Ecto neural progenitor cell (in vitro differentiated cells): Measurements from ENCODE around the gene FXYD6.

ENCODE experiments used
- DNase-seq: peaks from one replicate; pipeline ENCODE4 v3.0.0-alpha.2; 2018; ENCODE audit warnings: low spot score

FXYD6 gene

DNA sequence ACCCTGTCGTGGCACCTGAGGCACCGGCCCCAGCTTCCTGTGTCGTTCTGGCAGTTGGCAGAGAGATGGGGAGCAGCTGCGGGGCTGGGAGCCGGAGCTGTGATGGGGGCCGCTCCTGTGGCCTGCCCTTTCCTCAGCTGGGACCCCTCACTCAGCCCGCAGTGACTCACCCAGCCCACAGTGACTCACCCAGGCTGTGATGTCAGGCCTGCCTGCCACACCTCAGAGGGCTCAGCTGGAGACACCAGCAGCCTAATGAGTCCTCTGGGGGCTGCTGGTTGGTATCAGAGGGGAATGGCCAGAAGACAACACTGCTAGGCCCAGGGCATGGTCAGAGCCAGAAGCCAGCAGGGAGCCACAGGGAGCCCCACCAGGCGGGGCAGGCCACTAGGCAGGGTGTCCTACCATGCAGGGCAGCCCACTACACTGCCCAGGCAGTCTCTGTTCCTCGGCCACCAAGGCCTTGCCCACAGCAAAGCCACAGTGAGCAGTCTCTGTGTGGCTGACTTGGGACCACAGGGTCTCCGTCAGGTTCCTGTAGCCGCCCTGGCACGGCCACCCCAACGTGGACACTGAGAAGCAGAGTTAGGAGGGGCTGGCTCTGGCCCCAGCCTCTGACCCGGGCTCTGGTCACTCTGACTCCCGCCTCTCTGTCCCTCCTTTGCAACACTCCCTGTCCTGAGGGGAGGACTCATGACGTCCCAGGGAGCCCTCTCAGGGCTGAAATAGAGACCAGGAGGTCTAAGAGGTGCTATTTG lies 47.7 kb downstream of the FXYD6 start:
- peak; percentile 43 for DNase-seq

GRCh38 chr11:117827521-117828511 lies 48.6 kb downstream of the FXYD6 start:
- DNase-seq, result peak; percentile 39

- DNase-seq, result no peak
Measured at GRCh38 chr11:117826832-117827231, 49.6 kb downstream of the FXYD6 start.

GRCh38 chr11:117826190-117826570 lies 50.3 kb downstream of the FXYD6 start:
- DNase-seq, result no peak

- DNase-seq, result no peak
Measured at GRCh38 chr11:117825538-117826189, 50.8 kb downstream of the FXYD6 start.

DNA sequence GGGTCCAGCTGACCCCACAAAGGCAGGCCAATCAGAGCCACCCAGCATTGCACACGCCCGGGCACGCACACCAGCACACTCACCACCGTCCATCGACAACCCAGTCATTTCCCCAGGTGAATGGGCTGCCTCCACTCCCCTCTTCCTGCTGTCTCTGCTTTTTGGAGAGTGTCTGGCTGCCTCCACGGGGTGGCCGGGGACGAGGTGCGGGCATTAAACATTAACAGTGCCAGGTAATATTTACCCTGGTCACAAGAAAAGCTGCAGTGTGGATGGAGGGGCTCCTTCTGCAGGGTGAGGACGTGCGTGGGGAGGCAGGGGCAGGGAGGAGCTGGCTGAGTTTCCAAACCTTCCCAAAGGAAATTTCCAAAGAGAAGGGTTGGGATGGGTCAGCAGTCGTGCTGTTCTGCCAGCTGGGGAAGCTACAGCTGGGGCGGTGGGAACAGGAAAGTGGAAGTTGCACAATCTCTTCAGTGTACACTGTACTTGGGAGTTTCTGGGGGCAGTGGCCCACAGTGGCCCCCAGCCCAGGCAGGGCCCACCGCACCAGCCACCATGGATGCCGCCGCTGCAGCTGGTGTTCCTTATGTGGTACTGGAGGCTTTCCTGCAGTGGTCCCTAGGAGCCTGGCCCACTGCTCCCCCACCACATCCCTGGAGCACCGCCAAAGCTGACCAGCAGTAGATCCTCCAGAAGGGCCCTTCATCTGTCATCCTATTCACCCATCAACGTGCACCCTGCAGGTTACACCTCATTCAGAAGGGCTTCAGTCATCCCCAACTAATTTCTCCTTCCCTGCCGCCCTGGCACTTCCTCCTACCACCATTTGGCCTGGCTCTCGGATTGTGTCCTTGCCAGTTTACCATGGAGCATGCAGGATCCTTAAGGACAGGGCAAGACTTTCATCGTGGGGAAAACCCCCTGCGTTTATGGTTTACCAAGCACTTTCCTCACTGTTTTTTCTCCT lies 51.6 kb downstream of the FXYD6 start, which contains the start of gene FXYD2:
FXYD2 (minus strand) TSS at position 174 of the 967 bp plus-strand sequence; CDS start at position 108, 66 bp downstream.
- no peak for DNase-seq

- DNase-seq, result no peak
Measured at GRCh38 chr11:117823946-117824420, 52.5 kb downstream of the FXYD6 start.

DNA sequence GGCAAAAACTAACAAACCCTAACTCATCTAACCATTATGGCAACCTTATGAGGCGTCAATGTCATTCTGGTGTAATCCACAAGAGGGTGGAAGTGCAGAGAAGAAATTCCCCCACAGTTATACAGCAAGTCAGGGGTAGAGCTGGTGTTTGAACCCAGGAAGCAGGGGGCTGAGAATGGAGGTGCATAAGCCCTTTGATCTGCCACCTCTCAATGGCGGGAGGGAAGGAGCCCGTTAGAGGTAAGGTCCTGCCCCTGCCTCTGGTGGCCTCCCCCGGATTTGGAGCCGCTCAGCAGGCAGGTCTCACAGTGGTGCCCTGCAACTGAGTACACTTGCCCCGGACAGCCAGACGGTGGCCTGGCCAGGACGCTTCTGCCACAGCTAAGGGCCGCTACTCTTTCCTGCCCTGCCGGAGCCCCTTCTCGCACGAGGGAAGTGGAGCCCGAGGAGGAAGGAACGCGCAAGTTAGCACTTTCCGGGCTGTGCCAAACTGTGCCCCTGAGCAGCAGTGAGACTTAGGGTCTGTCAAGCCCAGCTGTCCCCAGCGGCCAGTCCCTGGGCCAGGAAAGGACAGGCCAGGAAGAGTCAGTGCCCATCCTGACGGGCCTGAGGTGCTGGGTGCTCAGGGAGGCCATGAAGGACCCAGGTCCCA lies 53.0 kb downstream of the FXYD6 start:
- DNase-seq, result no peak

GRCh38 chr11:117822074-117823033 lies 54.1 kb downstream of the FXYD6 start:
- DNase-seq, result no peak

- no peak for DNase-seq
Measured at GRCh38 chr11:117821431-117821830, 55.0 kb downstream of the FXYD6 start.

DNA sequence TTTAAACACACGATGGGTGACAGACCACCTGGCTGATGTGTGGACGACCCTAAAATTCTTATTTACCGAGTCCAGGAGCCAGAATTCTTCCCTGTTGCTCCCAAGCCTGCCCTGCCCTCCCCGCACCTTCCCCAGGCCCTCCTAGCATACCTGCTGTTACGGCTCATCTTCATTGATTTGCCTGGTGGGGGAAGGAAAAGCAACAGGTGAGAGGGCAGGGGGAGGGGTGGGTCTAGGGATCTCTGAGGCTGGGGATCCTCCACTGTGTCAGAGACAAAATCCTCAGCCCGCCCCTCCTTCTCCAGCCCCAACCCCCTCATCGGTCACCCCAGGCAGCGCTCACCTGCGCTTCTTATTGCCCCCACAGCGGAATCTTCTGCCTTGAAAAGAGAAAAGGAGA lies 55.9 kb downstream of the FXYD6 start:
- no peak for DNase-seq

DNA sequence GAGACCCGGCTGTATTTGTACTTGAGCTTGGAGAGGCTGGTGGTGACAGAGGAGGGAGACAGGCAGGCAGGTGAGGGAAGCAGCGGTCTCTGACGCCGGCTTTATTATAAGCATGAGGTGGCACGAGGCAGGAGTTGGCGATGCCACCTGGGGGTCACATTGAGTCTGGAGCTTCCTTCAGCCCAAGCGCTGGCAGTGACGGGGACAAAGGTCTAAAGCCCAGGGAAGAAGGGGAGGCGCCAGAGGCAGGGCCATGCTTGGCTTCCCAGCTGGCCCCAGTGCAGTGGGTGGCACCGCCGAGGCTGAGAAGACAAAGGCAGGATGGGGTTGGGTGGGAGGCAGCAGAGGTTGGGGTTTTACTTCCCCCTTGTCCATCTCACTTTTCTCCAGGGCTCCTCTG lies 56.4 kb downstream of the FXYD6 start:
- no peak for DNase-seq

DNA sequence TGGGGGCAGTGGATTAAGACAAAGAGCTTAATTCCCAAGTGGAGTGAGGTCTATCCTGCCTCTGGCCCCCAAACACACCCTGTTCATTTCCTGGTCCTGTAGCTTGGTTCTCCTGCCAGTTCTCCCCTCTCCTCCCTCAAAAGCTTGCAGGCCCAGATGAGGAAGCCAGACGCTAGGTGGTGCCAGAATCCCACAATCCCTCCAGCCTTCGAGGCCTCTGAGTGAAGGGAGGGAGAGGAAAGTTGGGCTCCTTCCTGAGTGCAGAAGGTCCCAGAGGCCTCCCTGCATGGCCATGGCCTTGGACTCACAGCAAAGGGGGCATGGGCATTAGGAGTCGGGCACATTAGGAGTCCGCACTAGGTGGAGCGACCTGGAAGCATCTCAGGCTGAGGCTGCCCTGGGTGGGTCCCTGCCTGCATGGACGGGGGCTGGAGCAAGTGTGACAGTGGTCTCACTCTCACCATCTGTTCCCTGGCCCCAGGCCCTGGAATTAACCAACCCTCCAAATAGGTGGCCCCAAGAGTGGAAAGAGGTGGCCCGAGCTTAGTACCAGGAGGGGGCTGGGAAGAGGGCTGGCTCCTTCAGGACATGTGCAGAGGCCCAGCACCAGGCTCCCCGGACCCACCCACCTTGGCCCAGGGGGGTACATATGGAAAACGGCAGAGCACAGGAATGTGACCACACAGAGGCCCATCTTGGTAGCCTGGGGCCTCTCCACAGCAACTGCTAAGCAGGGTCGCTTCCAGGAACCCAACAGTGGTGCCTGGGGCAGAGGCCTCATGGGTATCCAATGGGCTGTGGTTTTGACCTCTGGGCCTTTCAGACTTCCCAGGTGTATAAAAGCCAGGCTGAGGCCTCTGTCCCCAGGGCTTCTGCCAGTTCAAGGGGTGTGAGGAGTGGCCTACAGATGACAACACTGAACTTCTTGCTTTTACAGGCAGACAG lies 57.1 kb downstream of the FXYD6 start:
- DNase-seq, result peak; percentile 85

DNA sequence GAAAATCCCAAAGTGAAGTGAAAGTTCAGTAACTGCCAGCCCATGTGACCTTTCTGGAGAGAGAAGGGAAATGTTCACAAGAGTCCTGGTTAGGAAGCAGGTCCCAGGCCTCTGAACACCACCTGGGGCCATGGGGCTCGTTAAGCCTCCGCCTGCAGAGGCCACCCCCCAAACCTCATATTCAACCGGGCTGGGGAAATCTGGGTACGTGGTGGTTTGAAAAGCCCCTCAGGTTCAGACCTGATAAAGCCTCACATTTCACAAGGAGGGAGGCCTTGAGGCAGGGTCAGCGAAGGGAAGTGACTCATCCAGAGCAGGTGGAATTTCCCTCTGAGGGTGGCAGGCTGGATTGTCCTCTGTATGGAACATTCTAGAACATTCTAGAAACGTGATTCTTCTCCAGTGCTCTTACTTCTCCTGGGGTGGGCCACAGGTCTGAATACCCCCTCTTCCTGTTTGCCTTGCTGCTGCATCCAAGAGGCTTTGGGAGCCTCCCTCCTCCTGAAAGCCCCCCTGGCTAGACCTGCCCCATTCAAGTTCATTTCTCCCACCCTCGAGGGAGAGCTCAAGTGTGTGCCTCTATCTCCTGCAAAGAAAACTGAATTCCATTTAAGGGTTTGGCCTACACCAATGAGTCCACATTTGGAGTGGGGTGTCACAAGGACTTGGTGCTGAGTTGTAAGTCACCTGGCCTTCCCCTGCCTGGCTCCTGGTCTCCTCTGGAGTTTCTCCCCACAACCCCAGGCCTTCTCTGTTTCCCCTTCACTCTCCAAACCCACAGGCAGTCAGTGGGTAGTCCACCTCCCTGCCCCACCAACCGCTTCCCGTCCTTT lies 58.2 kb downstream of the FXYD6 start:
- no peak for DNase-seq

DNA sequence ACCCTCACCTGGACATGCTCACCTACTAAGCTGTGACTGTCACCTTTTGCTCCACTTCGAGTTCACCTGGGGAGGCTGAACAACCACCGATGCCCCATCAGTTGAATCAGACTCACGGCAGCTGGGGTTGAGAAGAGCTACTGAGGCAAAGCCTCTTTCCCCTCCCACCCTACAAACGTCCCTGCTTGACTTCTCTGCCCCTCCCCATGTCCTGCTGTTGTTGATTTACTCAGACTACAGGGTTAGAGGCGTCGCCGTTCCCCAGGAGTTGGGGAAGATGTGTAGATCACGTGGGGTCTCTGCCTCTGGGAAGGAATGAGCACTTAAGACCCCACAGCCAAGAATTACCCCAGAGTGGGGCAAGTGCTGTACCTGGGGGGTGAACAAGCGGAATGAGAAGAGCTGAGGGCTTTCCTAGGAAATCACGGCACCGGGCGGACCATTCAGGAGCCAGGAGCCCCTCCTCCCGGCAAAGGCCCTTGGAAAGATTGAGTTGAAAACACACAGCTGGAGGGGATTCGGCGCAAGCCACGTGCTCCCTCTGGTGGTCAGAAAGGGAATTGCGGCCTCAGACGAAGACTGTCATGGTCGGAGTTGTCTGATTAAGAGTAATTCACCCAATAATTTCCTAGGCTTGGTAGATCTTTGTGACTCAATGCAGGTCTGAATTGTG lies 59.0 kb downstream of the FXYD6 start:
- peak; percentile 93 for DNase-seq

DNA sequence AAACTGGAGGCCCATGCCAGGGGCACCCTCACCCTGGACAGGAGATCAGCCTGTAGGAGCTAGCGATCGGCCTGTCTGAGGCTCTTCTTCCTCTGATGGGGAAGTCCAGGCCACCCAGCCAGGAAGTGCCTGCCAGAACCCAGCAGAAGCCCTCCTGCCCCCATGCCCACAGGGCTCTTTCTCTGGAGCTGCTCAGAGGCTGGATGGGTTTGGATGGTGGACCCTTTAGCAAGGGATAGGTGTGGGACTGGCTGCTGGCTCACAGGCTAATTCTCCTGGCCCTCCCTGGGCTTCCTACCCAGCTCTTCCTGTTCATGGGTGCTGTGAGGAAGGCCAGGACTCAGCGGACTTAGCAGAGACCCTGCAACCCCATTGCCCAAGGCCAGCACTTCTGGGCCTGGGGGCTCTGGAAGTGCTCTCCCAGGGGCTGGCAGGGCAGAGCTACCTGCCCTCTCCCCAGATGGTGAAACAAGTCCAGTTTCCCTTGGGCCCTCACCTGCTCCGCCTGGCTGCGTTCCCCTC lies 59.6 kb downstream of the FXYD6 start:
- DNase-seq, result no peak
